ENCODE results near the gene RSRP1.

RSRP1 gene

GRCh38 chr1:25210728-25211127 lies 36.5 kb downstream of the RSRP1 start:
- DNase-seq, result no peak
- Histone ChIP-seq H3K4me1 (no peaks in the 10 kb centered on the region), H3K36me3 (no peaks in the 10 kb centered on the region), H3K27ac (no peak overlapping the region), H3K9me3 (no peaks in the 10 kb centered on the region), H3K4me3 (no peak overlapping the region), H3K27me3 (peaks cover 0 to 11% of the 10 kb centered on the region in 2 donors)
- TF ChIP-seq, protein P1, sequence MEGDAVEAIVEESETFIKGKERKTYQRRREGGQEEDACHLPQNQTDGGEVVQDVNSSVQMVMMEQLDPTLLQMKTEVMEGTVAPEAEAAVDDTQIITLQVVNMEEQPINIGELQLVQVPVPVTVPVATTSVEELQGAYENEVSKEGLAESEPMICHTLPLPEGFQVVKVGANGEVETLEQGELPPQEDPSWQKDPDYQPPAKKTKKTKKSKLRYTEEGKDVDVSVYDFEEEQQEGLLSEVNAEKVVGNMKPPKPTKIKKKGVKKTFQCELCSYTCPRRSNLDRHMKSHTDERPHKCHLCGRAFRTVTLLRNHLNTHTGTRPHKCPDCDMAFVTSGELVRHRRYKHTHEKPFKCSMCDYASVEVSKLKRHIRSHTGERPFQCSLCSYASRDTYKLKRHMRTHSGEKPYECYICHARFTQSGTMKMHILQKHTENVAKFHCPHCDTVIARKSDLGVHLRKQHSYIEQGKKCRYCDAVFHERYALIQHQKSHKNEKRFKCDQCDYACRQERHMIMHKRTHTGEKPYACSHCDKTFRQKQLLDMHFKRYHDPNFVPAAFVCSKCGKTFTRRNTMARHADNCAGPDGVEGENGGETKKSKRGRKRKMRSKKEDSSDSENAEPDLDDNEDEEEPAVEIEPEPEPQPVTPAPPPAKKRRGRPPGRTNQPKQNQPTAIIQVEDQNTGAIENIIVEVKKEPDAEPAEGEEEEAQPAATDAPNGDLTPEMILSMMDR (IDR thresholded peaks at IDR 0.05), result no peak
- intact Hi-C loops (cut with DNase I; ENCODE audit: low total_unique reads), result no loop called here

DNA sequence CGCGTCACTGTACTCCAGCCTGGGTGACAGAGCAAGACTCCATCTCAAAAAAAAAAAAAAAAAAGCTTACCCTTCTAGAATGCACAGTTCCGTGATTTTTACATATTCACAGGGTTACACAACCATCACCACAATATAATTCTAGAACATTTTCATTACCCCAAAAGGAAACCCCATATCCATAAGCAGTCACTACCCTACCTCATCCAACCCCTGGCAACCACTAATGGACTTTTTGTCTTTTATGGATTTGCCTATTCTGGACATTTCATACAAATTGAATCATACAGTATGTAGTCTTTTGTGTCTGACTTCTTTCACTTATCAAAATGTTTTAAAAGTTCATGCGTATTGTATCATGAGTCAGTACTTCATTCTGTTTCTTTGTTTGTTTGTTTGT lies 37.7 kb downstream of the RSRP1 start:
- Histone ChIP-seq H3K27me3 (peaks cover 0 to 14% of the 10 kb centered on the region in 2 donors), H3K4me3 (no peak overlapping the region), H3K9me3 (no peaks in the 10 kb centered on the region), H3K4me1 (no peaks in the 10 kb centered on the region), H3K36me3 (no peaks in the 10 kb centered on the region), H3K27ac (no peak overlapping the region)
- TF ChIP-seq, protein P1 (IDR thresholded peaks at IDR 0.05), result no peak
- intact Hi-C loops (cut with DNase I; ENCODE audit: low total_unique reads), result loop anchor here (5.0 kb wide), 2 partner anchors 277 to 357 kb away; partner anchors contain the start of gene RUNX3
- DNase-seq, result no peak

DNA sequence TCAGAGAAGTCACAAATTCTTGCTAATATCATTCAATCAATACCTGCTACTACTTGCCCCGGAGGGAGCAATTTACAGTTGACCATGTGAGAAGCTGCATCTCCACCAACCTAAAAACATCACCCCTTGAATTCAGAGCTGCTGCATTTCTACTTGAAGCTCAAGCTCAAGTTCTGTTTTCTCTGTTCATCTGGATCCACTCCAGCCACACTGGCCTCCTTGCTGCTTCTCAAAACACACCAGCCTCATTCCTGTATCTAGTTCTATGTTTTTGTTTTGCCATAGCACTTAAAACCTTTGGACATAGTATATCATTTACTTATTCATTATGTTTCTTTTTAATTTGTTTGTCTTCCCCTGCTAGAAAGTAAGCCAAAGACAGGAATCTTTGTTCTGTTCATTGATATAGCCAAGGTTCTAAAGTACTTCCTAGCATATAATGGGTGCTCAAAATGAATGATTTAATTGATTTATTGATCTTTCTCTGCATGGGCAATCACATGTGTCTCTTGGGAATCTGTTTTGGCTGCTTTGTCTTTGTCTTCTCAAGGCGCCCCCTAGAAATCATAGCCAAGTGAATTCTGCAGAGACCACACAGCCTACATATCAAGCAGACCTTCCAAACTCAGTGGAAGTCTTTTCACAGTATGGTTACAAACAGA lies 38.6 kb downstream of the RSRP1 start:
- H3K27me3 ChIP-seq, result peaks cover 0 to 14% of the 10 kb centered on the region in 2 donors
- no peak overlapping the region for H3K4me3 ChIP-seq
- no peaks in the 10 kb centered on the region for H3K9me3 ChIP-seq
- TF ChIP-seq, protein P1 (IDR thresholded peaks at IDR 0.05), result no peak
- no peaks in the 10 kb centered on the region for H3K4me1 ChIP-seq
- H3K27ac ChIP-seq, result no peak overlapping the region
- H3K36me3 ChIP-seq, result no peaks in the 10 kb centered on the region
- no peak for DNase-seq
- intact Hi-C loops (cut with DNase I; ENCODE audit: low total_unique reads), result loop anchor here (5.0 kb wide), 2 partner anchors 276 to 356 kb away; partner anchors contain the start of gene RUNX3

- intact Hi-C loops (cut with DNase I; ENCODE audit: low total_unique reads), result loop anchor here (5.0 kb wide), 2 partner anchors 276 to 356 kb away; partner anchors contain the start of gene RUNX3
- H3K9me3 ChIP-seq, result no peaks in the 10 kb centered on the region
- TF ChIP-seq, protein P1 (IDR thresholded peaks at IDR 0.05), result no peak
- no peaks in the 10 kb centered on the region for H3K36me3 ChIP-seq
- no peak for DNase-seq
- no peak overlapping the region for H3K4me3 ChIP-seq
- no peak overlapping the region for H3K27ac ChIP-seq
- peaks cover 0 to 14% of the 10 kb centered on the region in 2 donors for H3K27me3 ChIP-seq
- H3K4me1 ChIP-seq, result no peaks in the 10 kb centered on the region
Measured at GRCh38 chr1:25208092-25208491, 39.2 kb downstream of the RSRP1 start.

DNA sequence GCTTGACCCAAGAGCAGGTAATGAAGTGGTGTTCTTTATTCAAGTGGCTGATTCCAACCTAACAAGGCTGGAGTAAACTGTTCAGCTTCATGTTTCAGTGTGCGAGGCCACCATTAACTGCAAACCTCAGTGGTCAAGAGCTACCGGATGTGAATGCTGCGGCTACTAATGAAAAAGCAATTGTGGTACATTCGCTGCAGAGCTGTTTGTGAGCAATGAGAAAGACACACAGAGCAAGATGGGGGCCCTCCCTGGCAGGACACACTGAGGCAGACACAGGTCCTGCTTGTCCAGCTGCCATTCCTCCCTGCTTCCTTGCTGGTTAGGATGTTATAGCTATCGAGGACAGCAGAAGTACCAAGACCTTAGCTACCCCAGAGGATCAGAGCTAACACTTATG lies 41.1 kb downstream of the RSRP1 start:
- no peak overlapping the region for H3K4me3 ChIP-seq
- intact Hi-C loops (cut with DNase I; ENCODE audit: low total_unique reads), result loop anchor here (5.0 kb wide), 2 partner anchors 274 to 354 kb away; partner anchors contain the start of gene RUNX3
- TF ChIP-seq, protein P1 (IDR thresholded peaks at IDR 0.05), result no peak
- no peak overlapping the region for H3K27ac ChIP-seq
- peaks cover 0 to 14% of the 10 kb centered on the region in 2 donors for H3K27me3 ChIP-seq
- H3K9me3 ChIP-seq, result no peaks in the 10 kb centered on the region
- no peak for DNase-seq
- H3K36me3 ChIP-seq, result no peaks in the 10 kb centered on the region
- no peaks in the 10 kb centered on the region for H3K4me1 ChIP-seq

Measured in tibial artery (tissue), 4 donors.